H1 (cell line): ENCODE data around the gene EPHB1. TPM values are rescaled to one million over a fixed set of nuclear protein-coding genes. Genes with fewer than 3 reads are reported as not detected.

Source experiments
- CTCF ChIA-PET: fragments of 300-600 bp; sonication (Branson Sonifier 250); formaldehyde crosslinking; loops from one replicate; lab custom pipeline; 2021; ENCODE audit not compliant: partially characterized antibody; lab: Charles Lee
- POLR2A ChIA-PET: fragments of 300-600 bp; sonication (Branson Sonifier 250); formaldehyde crosslinking; loops from one replicate; lab custom pipeline; 2021; ENCODE audit warnings: inconsistent platforms; ENCODE audit not compliant: partially characterized antibody; lab: Charles Lee
- DNase-seq, 2 experiments: peaks; one replicate each; pipeline versions ENCODE4 v3.0.0 to v3.0.0-alpha.2; 2010 to 2022; ENCODE audit warnings: low spot score in 2 of 2, low read depth in 1 of 2, mixed read lengths in 1 of 2
- FAIRE-seq: peaks from 2 replicates; lab custom pipeline; 2011; peaks lifted over from hg19 to GRCh38; lab: Jason Lieb, UNC
- H2AFZ ChIP-seq: 2 replicates; pipeline ENCODE4 v1.8.1; 2012; ENCODE audit warnings: low read length, inconsistent platforms
- H2AK5ac ChIP-seq: 2 replicates; pipeline ENCODE4 v1.6.1; 2013; ENCODE audit warnings: low read depth, low read length
- H2BK120ac ChIP-seq: replicated peaks from 2 replicates; pipeline ENCODE3; 2013; ENCODE audit warnings: low read depth, low read length, inconsistent platforms
- H2BK12ac ChIP-seq: 2 replicates; pipeline ENCODE4 v1.6.1; 2013; ENCODE audit warnings: low read depth, low read length
- H2BK15ac ChIP-seq: 2 replicates; pipeline ENCODE4 v1.6.1; 2013; ENCODE audit warnings: low read length
- H2BK20ac ChIP-seq: 2 replicates; pipeline ENCODE4 v1.6.1; 2013; ENCODE audit warnings: low read length
- H2BK5ac ChIP-seq: 2 replicates; pipeline ENCODE4 v1.6.1; 2013; ENCODE audit warnings: low read depth, low read length
- H3K14ac ChIP-seq: 2 replicates; pipeline ENCODE4 v1.6.1; 2013; ENCODE audit warnings: inconsistent platforms; ENCODE audit not compliant: insufficient read length
- H3K18ac ChIP-seq: 2 replicates; pipeline ENCODE4 v1.6.1; 2013; ENCODE audit warnings: low read length; ENCODE audit errors: extremely low read depth
- H3K23ac ChIP-seq: 2 replicates; pipeline ENCODE4 v1.6.1; 2013; ENCODE audit warnings: inconsistent platforms; ENCODE audit not compliant: insufficient read length
- H3K23me2 ChIP-seq: 2 replicates; pipeline ENCODE4 v1.6.1; 2013; ENCODE audit warnings: low read depth, low read length
- H3K27ac ChIP-seq: 2 replicates; pipeline ENCODE4 v1.6.1; 2011; ENCODE audit warnings: low read depth, low read length, inconsistent platforms
- H3K27me3 ChIP-seq, 4 experiments: replicated peaks in 1 of 4; 1 replicate in 1 of 4; 2 replicates in 3 of 4; pipeline versions ENCODE4 v1.6.1 to v1.8.1; 2011 to 2013; ENCODE audit warnings: low read length in 3 of 4, mild to moderate bottlenecking in 3 of 4, inconsistent platforms in 2 of 4, mixed read lengths in 2 of 4, moderate library complexity in 1 of 4; ENCODE audit not compliant: control insufficient read depth in 3 of 4, insufficient read depth in 3 of 4; ENCODE audit errors: extremely low read depth in 1 of 4
- H3K36me3 ChIP-seq, 4 experiments: 2 replicates each; pipeline versions ENCODE4 v1.6.1 to v1.8.1; 2011 to 2013; ENCODE audit warnings: mild to moderate bottlenecking in 4 of 4, low read length in 3 of 4, moderate library complexity in 2 of 4, control low read depth in 1 of 4, inconsistent platforms in 1 of 4; ENCODE audit not compliant: insufficient read depth in 4 of 4, control insufficient read depth in 2 of 4
- H3K4ac ChIP-seq: replicated peaks from 2 replicates; pipeline ENCODE3; 2013; ENCODE audit warnings: low read length, low read depth, mixed read lengths, inconsistent platforms; ENCODE audit not compliant: insufficient read length
- H3K4me1 ChIP-seq, 4 experiments: replicated peaks in 1 of 4; 1 replicate in 1 of 4; 2 replicates in 3 of 4; pipeline versions ENCODE4 v1.6.1 to v1.8.1; 2011 to 2013; ENCODE audit warnings: low read length in 3 of 4, inconsistent platforms in 2 of 4, mixed read lengths in 1 of 4; ENCODE audit not compliant: insufficient read depth in 4 of 4, control insufficient read depth in 3 of 4
- H3K4me2 ChIP-seq, 2 experiments: 2 replicates each; pipeline versions ENCODE4 v1.6.1 to v1.8.1; 2011 to 2013; ENCODE audit warnings: low read depth in 2 of 2, low read length in 2 of 2, control low read depth in 1 of 2, inconsistent platforms in 1 of 2, mild to moderate bottlenecking in 1 of 2; ENCODE audit not compliant: insufficient read depth in 1 of 2
- H3K4me3 ChIP-seq, 4 experiments: fragments of 200-600, 300-600 bp in 1 of 4; sonication (generic), shearing (Covaris generic), sonication (Bioruptor Twin) in 1 of 4; 2 replicates each; pipeline versions ENCODE4 v1.5.1 to v1.8.1; 2011 to 2016; ENCODE audit warnings: low read length in 4 of 4, low read depth in 3 of 4, control low read depth in 2 of 4, inconsistent platforms in 2 of 4, mild to moderate bottlenecking in 2 of 4, mixed read lengths in 1 of 4, moderate library complexity in 1 of 4; ENCODE audit not compliant: insufficient read depth in 2 of 4; ENCODE audit errors: extremely low read depth in 1 of 4
- H3K56ac ChIP-seq: replicated peaks from 2 replicates; pipeline ENCODE3; 2013; ENCODE audit warnings: low read depth, mild to moderate bottlenecking, mixed read lengths, low read length, inconsistent platforms; ENCODE audit not compliant: insufficient read length
- H3K79me1 ChIP-seq: 2 replicates; pipeline ENCODE4 v1.6.1; 2013; ENCODE audit warnings: low read depth, low read length, control low read depth
- H3K79me2 ChIP-seq, 2 experiments: 2 replicates each; pipeline versions ENCODE4 v1.6.1 to v1.8.1; 2012 to 2013; ENCODE audit warnings: low read length in 2 of 2, mild to moderate bottlenecking in 2 of 2, inconsistent platforms in 1 of 2; ENCODE audit not compliant: insufficient read depth in 2 of 2, control insufficient read depth in 1 of 2
- H3K9ac ChIP-seq, 4 experiments: replicated peaks in 1 of 4; 1 replicate in 1 of 4; 2 replicates in 3 of 4; pipeline versions ENCODE4 v1.6.1 to v1.8.1; 2011 to 2013; ENCODE audit warnings: low read depth in 3 of 4, low read length in 3 of 4, control low read depth in 2 of 4, mild to moderate bottlenecking in 2 of 4, moderate library complexity in 2 of 4, inconsistent platforms in 1 of 4; ENCODE audit errors: extremely low read depth in 1 of 4
- H3K9me3 ChIP-seq, 2 experiments: 2 replicates each; pipeline versions ENCODE4 v1.6.1 to v1.8.1; 2012 to 2013; ENCODE audit warnings: mild to moderate bottlenecking in 2 of 2, moderate library complexity in 2 of 2, control low read depth in 1 of 2, inconsistent platforms in 1 of 2, low read depth in 1 of 2, low read length in 1 of 2, mixed read lengths in 1 of 2; ENCODE audit not compliant: insufficient read depth in 2 of 2
- H4K20me1 ChIP-seq, 2 experiments: replicated peaks in 1 of 2; 2 replicates each; pipeline versions ENCODE3 to v1.8.1; 2011 to 2013; ENCODE audit warnings: inconsistent platforms in 2 of 2, low read length in 2 of 2, mild to moderate bottlenecking in 1 of 2; ENCODE audit not compliant: insufficient read depth in 2 of 2, control insufficient read depth in 1 of 2
- H4K5ac ChIP-seq: 2 replicates; pipeline ENCODE4 v1.6.1; 2013; ENCODE audit warnings: low read length, low read depth, mixed read lengths, inconsistent platforms; ENCODE audit not compliant: insufficient read length
- H4K8ac ChIP-seq: 2 replicates; pipeline ENCODE4 v1.8.0; 2013; ENCODE audit warnings: mild to moderate bottlenecking, moderate library complexity, low read length, inconsistent platforms; ENCODE audit not compliant: insufficient read depth; ENCODE audit errors: extremely low read depth
- H4K91ac ChIP-seq: replicated peaks from 2 replicates; pipeline ENCODE3; 2013; ENCODE audit warnings: low read length, mixed read lengths, inconsistent platforms; ENCODE audit not compliant: insufficient read length
- EGR1 ChIP-seq: IDR thresholded peaks from 2 replicates; pipeline ENCODE4 v1.6.1; 2011; ENCODE audit warnings: low read depth, low read length, borderline replicate concordance
- EP300 ChIP-seq, 2 experiments: IDR thresholded peaks; 1 replicate in 1 of 2; 2 replicates in 1 of 2; pipeline ENCODE4 v1.6.1; 2011 to 2012; ENCODE audit warnings: low read depth in 2 of 2, low read length in 2 of 2, mild to moderate bottlenecking in 2 of 2, borderline replicate concordance in 1 of 2, inconsistent platforms in 1 of 2, moderate library complexity in 1 of 2
- KDM1A ChIP-seq: fragments of 200-600, 300-600 bp; sonication (generic); IDR thresholded peaks from 2 replicates; pipeline ENCODE4 v1.7.1; 2016; ENCODE audit warnings: mild to moderate bottlenecking, low read length, borderline replicate concordance
- POU5F1 ChIP-seq: IDR thresholded peaks from 2 replicates; pipeline ENCODE4 v1.6.1; 2011; ENCODE audit warnings: low read depth, mild to moderate bottlenecking, low read length, moderate library complexity
- RBBP5 ChIP-seq: IDR thresholded peaks from 2 replicates; pipeline ENCODE4 v1.7.1; 2012; ENCODE audit warnings: low read depth, mild to moderate bottlenecking, inconsistent platforms, low read length, moderate library complexity, borderline replicate concordance
- YY1 ChIP-seq: IDR thresholded peaks from 2 replicates; pipeline ENCODE4 v1.6.1; 2011; ENCODE audit warnings: low read depth, mild to moderate bottlenecking, low read length
- WGBS, 2 experiments: shearing (Covaris generic) in 1 of 2; methylation state at CpG; one replicate each; pipeline versions ENCODE4 v1.1.6 to v1.1.7; 2013 to 2015; ENCODE audit warnings: low lambda C conversion rate in 2 of 2, mixed read lengths in 2 of 2, inconsistent platforms in 1 of 2, low coverage in 1 of 2, missing lambda C conversion rate in 1 of 2; ENCODE audit not compliant: insufficient replicate concordance in 2 of 2, insufficient coverage in 1 of 2, insufficient read length in 1 of 2; ENCODE audit errors: extremely low coverage in 1 of 2, missing lambda C conversion rate in 1 of 2; 5-methylcytosine and 5-hydroxymethylcytosine counted together
- polyA plus RNA-seq, 7 experiments: library from polyadenylated mRNA; depleted of rRNA in 3 of 7; stranded (reverse) in 5 of 7; unstranded in 2 of 7; fragments of >200 nt in 5 of 7; fragments of 200-250 nt in 2 of 7; gene quantifications; 1 replicate in 5 of 7; 2 replicates in 1 of 7; 4 replicates in 1 of 7; pipeline versions ENCODE4 v1.2.1 to v1.2.3, GENCODE V29; 2011 to 2013; ENCODE audit warnings: missing spikeins in 2 of 7, mixed read lengths in 2 of 7
- total RNA-seq: library from RNA; stranded (reverse); fragmentation: NEBNext Ultra II Directional; extraction: Animal tissue kit (Norgen Biotek cat#: 25700); gene quantifications from 2 replicates; pipeline ENCODE4 v1.2.1, GENCODE V29; 2021
- TF ChIP-seq, protein P1 (sequence below): IDR thresholded peaks from 2 replicates; pipeline ENCODE4 v1.6.1; 2012; ENCODE audit warnings: inconsistent platforms
- TF ChIP-seq, protein P2 (sequence below): IDR thresholded peaks from 2 replicates; pipeline ENCODE4 v1.6.1; 2012; ENCODE audit warnings: inconsistent platforms

EPHB1 gene
- total and polyA plus RNA-seq, 2 of the 8 experiments (the other 6 are each of a cell fraction or from before 2014, with no cell fraction given), result 3.5 to 5.9 TPM

DNA sequence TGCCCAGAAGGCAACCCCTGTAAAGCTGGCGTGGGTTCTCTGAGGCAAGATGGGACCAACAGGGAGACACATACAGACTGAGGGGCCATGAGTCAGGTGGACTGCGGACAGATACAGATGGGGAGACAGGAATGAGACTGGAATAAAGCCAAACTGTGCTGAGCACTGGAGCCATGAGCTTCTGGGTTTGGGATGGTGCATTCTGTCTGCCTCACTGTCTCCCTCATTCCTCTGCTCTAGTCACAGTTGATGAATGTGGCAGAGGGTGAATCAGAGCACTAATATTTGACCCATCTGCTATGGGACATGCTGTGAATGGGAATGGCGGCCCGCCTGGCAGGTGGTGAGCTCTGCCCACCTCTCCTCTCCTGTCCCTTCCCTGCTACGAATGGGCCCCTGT, 262.9 kb downstream of the EPHB1 start:
- FAIRE-seq (no peak), DNase-seq (no peak)
- Histone ChIP-seq H3K56ac (no peak overlapping the region), H3K14ac (no peak overlapping the region), H3K9ac (no peak overlapping the region), H4K20me1 (no peaks in the 10 kb centered on the region), H3K4me3 (no peak overlapping the region), H3K36me3 (no peaks in the 10 kb centered on the region), H4K91ac (no peak overlapping the region), H3K18ac (no peak overlapping the region), H3K23me2 (no peaks in the 10 kb centered on the region), H4K5ac (no peak overlapping the region), H3K27ac (no peak overlapping the region), H3K23ac (no peak overlapping the region), H3K9me3 (no peaks in the 10 kb centered on the region), H3K4me1 (no peaks in the 10 kb centered on the region; a peak in 1 of 7 replicates), H2AFZ (no peak overlapping the region), H2BK15ac (no peak overlapping the region), H2BK120ac (no peak overlapping the region), H4K8ac (no peak overlapping the region), H2BK12ac (no peak overlapping the region), H3K27me3 (no peaks in the 10 kb centered on the region), H2AK5ac (no peak overlapping the region), H3K4me2 (no peak overlapping the region), H2BK5ac (no peak overlapping the region), H3K79me2 (no peaks in the 10 kb centered on the region), H2BK20ac (no peak overlapping the region), H3K4ac (no peak overlapping the region), H3K79me1 (no peaks in the 10 kb centered on the region)
- TF ChIP-seq YY1 (no peak), KDM1A (no peak), EGR1 (no peak), POU5F1 (no peak), EP300 (IDR thresholded peaks at IDR 0.05; ENCODE audit: borderline replicate concordance in 1 of 2, low read depth in 2 of 2, low read length in 2 of 2) (no peak), RBBP5 (no peak)
- TF ChIP-seq, protein P1, sequence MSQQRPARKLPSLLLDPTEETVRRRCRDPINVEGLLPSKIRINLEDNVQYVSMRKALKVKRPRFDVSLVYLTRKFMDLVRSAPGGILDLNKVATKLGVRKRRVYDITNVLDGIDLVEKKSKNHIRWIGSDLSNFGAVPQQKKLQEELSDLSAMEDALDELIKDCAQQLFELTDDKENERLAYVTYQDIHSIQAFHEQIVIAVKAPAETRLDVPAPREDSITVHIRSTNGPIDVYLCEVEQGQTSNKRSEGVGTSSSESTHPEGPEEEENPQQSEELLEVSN, result no peak
- TF ChIP-seq, protein P2, sequence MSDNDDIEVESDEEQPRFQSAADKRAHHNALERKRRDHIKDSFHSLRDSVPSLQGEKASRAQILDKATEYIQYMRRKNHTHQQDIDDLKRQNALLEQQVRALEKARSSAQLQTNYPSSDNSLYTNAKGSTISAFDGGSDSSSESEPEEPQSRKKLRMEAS, result no peak
- 81% methylated on average over 5 of the region's 5 CpGs; no CpG with 5 or more reads in 1 of the 2 experiments for WGBS, 2 experiments
- CTCF ChIA-PET, result interaction anchor here (0.9 to 1.3 kb wide), 2 partner anchors 27 to 187 kb away, joined by 3 read pairs; no protein-coding TSS in a partner anchor
- POLR2A ChIA-PET, result no interaction called here
